ENCODE results near the gene ACOD1. TPM values are rescaled to one million over a fixed set of nuclear protein-coding genes. Genes with fewer than 3 reads are reported as not detected.

The ACOD1 gene
- total RNA-seq, 1 experiment from 2014 or later, result not detected

DNA sequence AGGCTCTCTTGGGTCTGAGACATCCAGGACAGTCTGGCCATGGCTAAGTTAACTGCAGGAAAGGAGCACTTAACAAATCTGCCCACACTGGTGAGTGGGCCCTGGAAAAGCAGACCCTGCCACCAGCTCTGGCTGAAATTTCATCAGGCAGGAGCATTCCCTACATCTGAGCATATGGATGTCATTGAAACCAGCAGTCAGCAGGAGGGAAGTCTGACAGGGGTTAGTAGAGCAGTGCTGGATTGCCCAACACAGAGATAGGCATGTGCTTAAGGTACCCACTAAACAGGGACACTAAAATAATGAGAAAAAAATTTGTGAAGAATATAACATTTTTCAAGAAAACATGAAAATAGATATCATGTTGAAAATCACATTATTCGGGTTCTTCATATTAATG lies 13.6 kb upstream of the ACOD1 start:
- Histone ChIP-seq H3K4me1 (no peaks in the 10 kb centered on the region), H3K4me3 (ENCODE audit: low read depth, low read length) (no peak overlapping the region), H3K36me3 (ENCODE audit: control insufficient read depth, insufficient read depth, low read length) (no peaks in the 10 kb centered on the region), H3K27me3 (replicated peaks; ENCODE audit: control insufficient read depth, insufficient read depth, low read length) (no peaks in the 10 kb centered on the region; the same call in 1 of the 2 replicates), H3K9me3 (peaks cover 6% of the 10 kb centered on the region; the same call in 1 of the 2 replicates)
- ChIA-PET POLR2A (no interaction called here), CTCF (no interaction called here)
- H3K36me3 Mint-ChIP-seq (ENCODE audit: insufficient read depth, unreplicated experiment), result no peaks in the 10 kb centered on the region
- no TSS peak for BruUV-seq (replicated peaks)
- no peaks in the 10 kb centered on the region for H3K4me1 Mint-ChIP-seq (ENCODE audit: low read depth, unreplicated experiment)
- intact Hi-C loops (cut with micrococcal nuclease; ENCODE audit: unreplicated experiment), result no loop called here
- peaks cover 8% of the 10 kb centered on the region for H3K9me3 Mint-ChIP-seq (ENCODE audit: unreplicated experiment)
- DNase-seq, result no peak
- no peak overlapping the region for H3K4me3 Mint-ChIP-seq (ENCODE audit: unreplicated experiment)
- no peaks in the 10 kb centered on the region for H3K27me3 Mint-ChIP-seq (ENCODE audit: insufficient read depth, unreplicated experiment)
- no peak overlapping the region for H3K27ac Mint-ChIP-seq (ENCODE audit: unreplicated experiment)
- TF ChIP-seq, protein P1, sequence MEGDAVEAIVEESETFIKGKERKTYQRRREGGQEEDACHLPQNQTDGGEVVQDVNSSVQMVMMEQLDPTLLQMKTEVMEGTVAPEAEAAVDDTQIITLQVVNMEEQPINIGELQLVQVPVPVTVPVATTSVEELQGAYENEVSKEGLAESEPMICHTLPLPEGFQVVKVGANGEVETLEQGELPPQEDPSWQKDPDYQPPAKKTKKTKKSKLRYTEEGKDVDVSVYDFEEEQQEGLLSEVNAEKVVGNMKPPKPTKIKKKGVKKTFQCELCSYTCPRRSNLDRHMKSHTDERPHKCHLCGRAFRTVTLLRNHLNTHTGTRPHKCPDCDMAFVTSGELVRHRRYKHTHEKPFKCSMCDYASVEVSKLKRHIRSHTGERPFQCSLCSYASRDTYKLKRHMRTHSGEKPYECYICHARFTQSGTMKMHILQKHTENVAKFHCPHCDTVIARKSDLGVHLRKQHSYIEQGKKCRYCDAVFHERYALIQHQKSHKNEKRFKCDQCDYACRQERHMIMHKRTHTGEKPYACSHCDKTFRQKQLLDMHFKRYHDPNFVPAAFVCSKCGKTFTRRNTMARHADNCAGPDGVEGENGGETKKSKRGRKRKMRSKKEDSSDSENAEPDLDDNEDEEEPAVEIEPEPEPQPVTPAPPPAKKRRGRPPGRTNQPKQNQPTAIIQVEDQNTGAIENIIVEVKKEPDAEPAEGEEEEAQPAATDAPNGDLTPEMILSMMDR (IDR thresholded peaks at IDR 0.05; ENCODE audit: insufficient read depth in 1 of 2, low read depth in 1 of 2, low read length in 1 of 2, severe bottlenecking in 1 of 2, unreplicated experiment in 1 of 2), result no peak

DNA sequence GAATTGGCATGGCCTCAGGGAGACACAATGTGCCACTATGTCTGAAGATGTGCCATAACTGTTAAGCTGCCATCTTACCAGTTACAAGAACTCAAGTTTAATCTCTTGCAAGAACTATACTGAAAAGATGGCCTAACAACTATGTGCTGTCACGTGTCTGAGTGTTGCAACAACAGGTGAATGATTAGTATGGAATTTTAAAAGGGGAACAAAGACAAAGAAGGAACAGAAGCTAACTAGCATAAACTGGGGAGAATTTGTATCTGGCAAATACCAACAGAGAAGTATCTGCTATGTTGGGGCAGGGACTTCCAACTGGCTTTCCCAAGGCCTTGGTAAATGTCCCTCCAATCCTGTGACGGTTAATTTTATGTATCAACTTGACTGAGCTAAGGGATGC lies 11.5 kb upstream of the ACOD1 start:
- Mint-ChIP-seq H3K27me3 (ENCODE audit: insufficient read depth, unreplicated experiment) (no peaks in the 10 kb centered on the region), H3K4me3 (ENCODE audit: unreplicated experiment) (no peak overlapping the region), H3K27ac (ENCODE audit: unreplicated experiment) (no peak overlapping the region), H3K9me3 (ENCODE audit: unreplicated experiment) (peaks cover under 1% of the 10 kb centered on the region), H3K4me1 (ENCODE audit: low read depth, unreplicated experiment) (no peaks in the 10 kb centered on the region), H3K36me3 (ENCODE audit: insufficient read depth, unreplicated experiment) (no peaks in the 10 kb centered on the region)
- Histone ChIP-seq H3K27me3 (replicated peaks; ENCODE audit: control insufficient read depth, insufficient read depth, low read length) (no peaks in the 10 kb centered on the region; the same call in 1 of the 2 replicates), H3K4me1 (no peaks in the 10 kb centered on the region), H3K9me3 (no peaks in the 10 kb centered on the region), H3K36me3 (ENCODE audit: control insufficient read depth, insufficient read depth, low read length) (no peaks in the 10 kb centered on the region), H3K4me3 (ENCODE audit: low read depth, low read length) (no peak overlapping the region)
- no TSS peak for BruUV-seq (replicated peaks)
- ChIA-PET CTCF (no interaction called here), POLR2A (no interaction called here)
- TF ChIP-seq, protein P1 (IDR thresholded peaks at IDR 0.05; ENCODE audit: insufficient read depth in 1 of 2, low read depth in 1 of 2, low read length in 1 of 2, severe bottlenecking in 1 of 2, unreplicated experiment in 1 of 2), result no peak
- no peak for DNase-seq
- intact Hi-C loops (cut with micrococcal nuclease; ENCODE audit: unreplicated experiment), result no loop called here

DNA sequence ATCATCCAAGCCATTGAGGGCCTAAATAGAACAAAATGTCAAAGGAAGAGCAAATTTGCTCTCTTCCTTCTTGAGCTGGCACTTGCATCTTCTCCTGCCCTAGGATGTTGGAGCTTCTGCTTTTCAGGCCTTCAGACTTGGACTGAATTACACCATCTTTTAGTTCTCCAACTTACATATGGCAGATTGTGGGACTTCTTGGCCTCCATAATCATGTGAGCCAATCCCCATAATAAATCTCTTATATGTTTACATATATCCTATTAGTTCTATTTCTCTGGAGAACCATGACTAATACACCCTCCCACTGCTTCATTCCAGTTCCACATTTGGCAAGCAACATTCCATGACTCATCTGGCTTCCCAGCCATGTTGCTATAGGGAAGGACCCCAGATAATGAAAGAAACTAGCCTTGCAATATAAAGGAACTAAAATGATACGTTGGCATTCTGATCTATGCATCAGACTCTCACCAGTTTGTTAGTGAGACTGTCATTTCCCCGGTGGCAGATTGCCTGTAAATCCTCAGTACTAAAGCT lies 11.0 kb upstream of the ACOD1 start:
- H3K4me3 ChIP-seq (ENCODE audit: low read depth, low read length), result no peak overlapping the region
- intact Hi-C loops (cut with micrococcal nuclease; ENCODE audit: unreplicated experiment), result no loop called here
- Mint-ChIP-seq H3K9me3 (ENCODE audit: unreplicated experiment) (no peaks in the 10 kb centered on the region), H3K4me3 (ENCODE audit: unreplicated experiment) (no peak overlapping the region), H3K36me3 (ENCODE audit: insufficient read depth, unreplicated experiment) (no peaks in the 10 kb centered on the region), H3K27ac (ENCODE audit: unreplicated experiment) (no peak overlapping the region), H3K27me3 (ENCODE audit: insufficient read depth, unreplicated experiment) (no peaks in the 10 kb centered on the region), H3K4me1 (ENCODE audit: low read depth, unreplicated experiment) (no peaks in the 10 kb centered on the region)
- no peaks in the 10 kb centered on the region for H3K4me1 ChIP-seq
- no peak for DNase-seq
- BruUV-seq (replicated peaks), result no TSS peak
- CTCF ChIA-PET, result no interaction called here
- no peaks in the 10 kb centered on the region for H3K9me3 ChIP-seq
- TF ChIP-seq, protein P1 (IDR thresholded peaks at IDR 0.05; ENCODE audit: insufficient read depth in 1 of 2, low read depth in 1 of 2, low read length in 1 of 2, severe bottlenecking in 1 of 2, unreplicated experiment in 1 of 2), result no peak
- no peaks in the 10 kb centered on the region for H3K36me3 ChIP-seq (ENCODE audit: control insufficient read depth, insufficient read depth, low read length)
- no peaks in the 10 kb centered on the region; the same call in 1 of the 2 replicates for H3K27me3 ChIP-seq (replicated peaks; ENCODE audit: control insufficient read depth, insufficient read depth, low read length)
- POLR2A ChIA-PET, result no interaction called here

Data from Caco-2 (cell line).